IPS-20b (cell line): ENCODE measurements around the gene PIEZO1.

Source experiments
- H3K27ac ChIP-seq: one replicate; pipeline ENCODE4 v1.5.1; 2013; ENCODE audit warnings: low read length
- H3K27me3 ChIP-seq: 2 replicates; pipeline ENCODE4 v1.6.1; 2013; ENCODE audit warnings: mild to moderate bottlenecking, low read length, inconsistent platforms; ENCODE audit not compliant: insufficient read depth
- H3K36me3 ChIP-seq: 2 replicates; pipeline ENCODE4 v1.6.1; 2013; ENCODE audit warnings: low read depth, mild to moderate bottlenecking, inconsistent platforms, low read length, moderate library complexity; ENCODE audit not compliant: insufficient read depth
- H3K4me1 ChIP-seq: 2 replicates; pipeline ENCODE4 v1.6.1; 2013; ENCODE audit warnings: mild to moderate bottlenecking, control low read depth, inconsistent platforms, low read length, moderate library complexity; ENCODE audit not compliant: insufficient read depth
- H3K4me3 ChIP-seq: 2 replicates; pipeline ENCODE4 v1.5.1; 2013; ENCODE audit warnings: mild to moderate bottlenecking, low read length, inconsistent platforms
- H3K9ac ChIP-seq: 2 replicates; pipeline ENCODE4 v1.6.1; 2013; ENCODE audit warnings: low read depth, mild to moderate bottlenecking, inconsistent platforms, low read length, moderate library complexity
- H3K9me3 ChIP-seq: 2 replicates; pipeline ENCODE4 v1.6.1; 2013; ENCODE audit warnings: mild to moderate bottlenecking, low read depth, low read length, inconsistent platforms; ENCODE audit not compliant: insufficient read depth

PIEZO1 gene

DNA sequence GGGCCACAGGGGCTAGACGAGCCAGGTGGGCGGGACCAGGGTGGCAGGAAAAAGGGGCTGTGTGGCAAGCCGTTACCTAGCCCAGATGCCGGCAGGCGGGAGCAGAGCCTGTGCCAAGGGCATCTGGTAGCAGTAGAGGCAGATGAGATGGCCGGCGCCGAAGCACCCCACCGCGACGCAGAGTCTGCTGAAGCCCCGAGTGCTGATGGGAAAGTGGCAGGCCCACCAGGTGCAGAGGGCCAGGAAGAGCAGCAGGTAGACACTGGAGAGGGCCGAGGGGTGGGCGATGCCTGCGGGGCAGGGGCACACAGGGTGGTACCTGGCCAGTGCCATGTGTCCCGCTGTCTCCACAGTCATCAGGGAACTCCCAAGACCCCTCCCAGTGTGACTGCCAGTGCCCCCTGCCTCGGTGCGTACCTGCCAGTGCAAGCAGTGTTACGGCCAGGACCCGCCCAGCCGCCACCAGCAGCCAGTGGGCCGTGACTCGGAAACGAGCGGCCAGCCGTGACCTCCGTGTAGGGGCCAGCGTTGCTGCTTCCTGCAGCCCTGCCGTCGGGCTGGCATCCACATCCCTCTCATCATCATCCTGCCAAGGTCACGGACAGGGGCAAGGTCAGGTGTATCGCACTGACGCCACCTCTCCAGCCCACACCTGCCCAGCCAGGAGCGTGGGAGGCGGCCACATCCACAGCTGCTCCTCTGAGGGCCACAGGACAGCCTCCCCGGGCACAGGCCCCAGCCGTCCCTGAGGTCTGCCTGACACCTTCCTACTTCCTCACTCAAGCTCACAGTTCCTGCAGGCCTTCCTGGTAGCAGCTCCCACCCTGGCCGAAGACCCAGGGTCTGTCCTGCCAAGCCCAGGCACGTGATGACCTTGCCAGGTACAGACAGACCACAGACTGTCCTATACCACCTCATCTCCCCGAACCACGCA lies 46.6 kb downstream of the PIEZO1 start:
- H3K27me3 ChIP-seq = no peaks in the 10 kb centered on the region
- no peaks in the 10 kb centered on the region for H3K9me3 ChIP-seq
- no peak overlapping the region for H3K4me3 ChIP-seq
- H3K4me1 ChIP-seq = no peaks in the 10 kb centered on the region
- H3K36me3 ChIP-seq = no peaks in the 10 kb centered on the region
- no peak overlapping the region for H3K27ac ChIP-seq
- H3K9ac ChIP-seq = no peak overlapping the region

DNA sequence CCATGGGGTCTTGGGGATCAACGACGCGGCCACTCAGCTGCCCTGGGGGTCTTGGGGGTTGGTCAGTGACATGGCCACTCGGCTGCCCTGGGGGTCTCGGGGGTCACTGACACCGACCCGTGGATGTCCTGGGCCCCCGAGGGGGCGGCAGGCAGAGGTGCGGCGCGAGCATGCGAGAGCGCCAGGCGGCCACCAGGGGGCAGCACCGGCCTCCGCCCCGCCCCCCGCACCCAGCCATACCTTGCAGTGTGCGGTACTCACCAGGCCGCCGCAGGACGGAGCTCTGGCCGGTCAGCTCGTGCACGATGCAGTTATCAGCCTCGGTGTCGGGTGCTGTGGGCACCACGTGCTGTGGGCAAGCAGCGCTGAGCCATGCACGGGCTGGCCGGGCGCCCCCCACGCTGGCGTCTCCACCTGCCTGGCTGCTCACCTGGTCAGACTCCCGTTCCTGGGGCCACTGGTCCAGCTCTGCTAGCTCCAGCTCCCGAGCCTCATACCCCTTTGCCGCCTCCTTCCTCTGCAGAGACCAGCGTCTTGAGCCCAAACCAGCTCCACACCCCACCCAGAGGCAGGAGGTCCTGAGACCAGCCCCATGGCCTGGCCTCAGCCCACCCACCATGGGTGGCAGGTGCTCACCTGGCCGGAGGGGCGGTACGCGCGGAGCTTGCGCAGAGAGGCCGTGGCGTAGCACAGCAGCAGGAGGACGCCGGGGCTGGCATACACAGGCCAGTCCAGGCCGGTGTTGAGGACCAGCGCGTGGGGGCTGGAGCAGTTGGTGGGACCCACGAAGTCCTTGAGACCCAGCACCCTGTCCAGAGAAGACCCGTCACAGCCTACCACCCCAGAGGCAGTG lies 47.5 kb downstream of the PIEZO1 start:
- H3K36me3 ChIP-seq = no peaks in the 10 kb centered on the region
- no peak overlapping the region for H3K27ac ChIP-seq
- H3K9me3 ChIP-seq = no peaks in the 10 kb centered on the region

DNA sequence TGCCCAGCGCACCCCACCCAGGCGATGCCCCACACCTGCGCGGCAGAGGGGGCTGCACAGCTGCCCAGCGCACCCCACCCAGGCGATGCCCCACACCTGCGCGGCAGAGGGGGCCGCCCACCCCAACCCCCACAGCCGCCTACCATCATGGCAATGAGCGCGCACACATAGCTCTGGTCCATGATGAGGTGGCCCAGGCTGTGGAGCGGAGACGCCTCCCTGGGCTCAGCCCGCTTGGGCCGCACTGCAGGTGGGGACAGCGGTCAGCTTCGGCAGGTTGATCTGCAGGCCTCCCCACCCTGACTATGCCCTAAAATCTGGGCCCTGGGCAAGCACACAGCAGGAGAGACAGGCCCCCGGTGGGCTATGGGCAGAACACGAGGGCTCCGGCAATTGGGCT lies 48.5 kb downstream of the PIEZO1 start:
- Histone ChIP-seq H3K9me3 (no peaks in the 10 kb centered on the region), H3K4me1 (no peaks in the 10 kb centered on the region), H3K27ac (no peak overlapping the region), H3K9ac (no peak overlapping the region), H3K27me3 (no peaks in the 10 kb centered on the region), H3K4me3 (no peak overlapping the region), H3K36me3 (no peaks in the 10 kb centered on the region)

More for the DNA sequence above, 47.5 kb downstream of the PIEZO1 start:
- Histone ChIP-seq H3K27me3 (no peaks in the 10 kb centered on the region), H3K9ac (no peak overlapping the region), H3K4me1 (no peaks in the 10 kb centered on the region), H3K4me3 (no peak overlapping the region; the same call in 1 of the 2 replicates)

DNA sequence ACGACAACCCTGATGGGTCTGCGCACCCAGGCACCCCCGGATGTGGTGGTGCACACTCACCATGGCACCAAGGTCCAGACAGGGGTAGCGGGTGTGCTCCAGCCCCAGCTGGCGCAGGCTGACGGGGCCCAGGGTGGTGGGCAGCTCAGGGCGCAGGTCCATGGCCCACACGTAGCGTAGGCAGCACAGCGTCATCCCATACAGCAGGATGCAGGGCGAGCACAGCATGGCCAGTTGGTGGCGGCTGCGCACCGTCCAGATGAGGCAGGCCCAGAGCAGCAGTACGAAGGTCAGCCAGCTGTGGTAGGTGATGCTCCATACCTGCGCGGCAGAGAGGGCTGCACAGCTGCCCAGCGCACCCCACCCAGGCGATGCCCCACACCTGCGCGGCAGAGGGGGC lies 48.9 kb downstream of the PIEZO1 start:
- Histone ChIP-seq H3K27me3 (no peaks in the 10 kb centered on the region), H3K4me1 (no peaks in the 10 kb centered on the region), H3K36me3 (no peaks in the 10 kb centered on the region), H3K27ac (no peak overlapping the region), H3K9ac (no peak overlapping the region), H3K4me3 (no peak overlapping the region), H3K9me3 (no peaks in the 10 kb centered on the region)

DNA sequence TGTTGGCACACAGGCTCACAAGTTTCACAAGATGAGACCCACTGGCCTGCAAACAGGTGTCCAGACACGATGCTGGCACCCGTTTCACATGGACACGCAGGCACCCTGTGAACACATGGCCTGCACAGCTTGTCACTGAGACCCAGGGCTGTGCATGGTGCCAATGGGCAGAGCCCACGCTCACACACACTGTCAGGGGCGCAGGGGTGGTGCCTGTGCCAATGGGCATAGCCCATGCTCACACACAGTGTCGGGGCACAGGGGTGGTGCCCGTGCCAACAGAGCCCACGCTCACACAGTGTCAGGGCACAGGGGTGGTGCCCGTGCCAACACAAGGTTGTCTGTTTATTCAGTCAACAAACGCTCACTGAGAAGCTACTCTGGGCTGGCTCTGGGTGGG lies 49.4 kb downstream of the PIEZO1 start:
- Histone ChIP-seq H3K4me1 (no peaks in the 10 kb centered on the region), H3K27ac (no peak overlapping the region), H3K9ac (no peak overlapping the region), H3K27me3 (no peaks in the 10 kb centered on the region), H3K36me3 (no peaks in the 10 kb centered on the region), H3K4me3 (no peak overlapping the region), H3K9me3 (no peaks in the 10 kb centered on the region)

DNA sequence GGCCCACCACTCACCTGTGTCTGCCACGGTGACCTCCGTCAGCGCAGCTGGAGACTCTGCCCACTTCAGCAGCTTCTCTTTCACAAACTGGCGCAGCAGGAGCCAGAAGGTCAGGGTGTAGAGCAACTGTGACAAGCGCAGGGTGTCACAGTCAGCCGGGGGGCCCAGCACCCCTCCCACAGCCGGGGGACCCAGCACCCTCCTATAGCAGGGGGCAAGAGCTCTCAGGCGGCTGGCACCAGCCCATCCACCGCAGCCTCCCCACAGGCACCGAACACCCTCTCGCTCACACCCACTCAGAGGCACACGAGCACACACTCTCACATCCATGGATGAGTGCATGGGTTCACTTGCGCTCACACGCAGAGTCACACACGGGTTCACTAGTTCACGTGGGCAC lies 49.9 kb downstream of the PIEZO1 start:
- no peaks in the 10 kb centered on the region for H3K36me3 ChIP-seq
- H3K27ac ChIP-seq = no peak overlapping the region
- H3K27me3 ChIP-seq = no peaks in the 10 kb centered on the region
- no peaks in the 10 kb centered on the region for H3K4me1 ChIP-seq
- no peak overlapping the region for H3K4me3 ChIP-seq
- no peak overlapping the region for H3K9ac ChIP-seq
- H3K9me3 ChIP-seq = no peaks in the 10 kb centered on the region

DNA sequence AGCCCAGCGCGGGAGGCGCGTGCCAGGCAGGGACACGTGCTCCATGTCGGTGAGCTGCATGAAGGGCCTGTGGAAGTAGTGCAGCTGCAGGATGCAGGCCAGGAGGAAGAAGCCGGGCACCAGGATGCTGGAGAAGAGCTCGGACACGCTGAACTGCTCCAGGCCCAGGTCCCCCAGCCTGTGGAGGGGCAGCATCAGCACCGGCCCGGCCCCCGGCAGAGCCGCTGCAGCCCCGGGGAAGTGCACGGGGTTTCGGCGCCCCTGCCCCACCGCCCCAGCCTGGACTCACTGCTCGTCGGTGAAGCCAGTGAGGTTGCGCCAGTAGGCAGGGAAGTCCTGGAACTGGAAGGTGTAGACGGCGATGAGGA lies 50.7 kb downstream of the PIEZO1 start:
- no peaks in the 10 kb centered on the region for H3K27me3 ChIP-seq
- no peak overlapping the region for H3K27ac ChIP-seq
- no peak overlapping the region for H3K4me3 ChIP-seq
- no peaks in the 10 kb centered on the region for H3K9me3 ChIP-seq
- H3K4me1 ChIP-seq = no peaks in the 10 kb centered on the region
- H3K9ac ChIP-seq = no peak overlapping the region
- H3K36me3 ChIP-seq = no peaks in the 10 kb centered on the region

DNA sequence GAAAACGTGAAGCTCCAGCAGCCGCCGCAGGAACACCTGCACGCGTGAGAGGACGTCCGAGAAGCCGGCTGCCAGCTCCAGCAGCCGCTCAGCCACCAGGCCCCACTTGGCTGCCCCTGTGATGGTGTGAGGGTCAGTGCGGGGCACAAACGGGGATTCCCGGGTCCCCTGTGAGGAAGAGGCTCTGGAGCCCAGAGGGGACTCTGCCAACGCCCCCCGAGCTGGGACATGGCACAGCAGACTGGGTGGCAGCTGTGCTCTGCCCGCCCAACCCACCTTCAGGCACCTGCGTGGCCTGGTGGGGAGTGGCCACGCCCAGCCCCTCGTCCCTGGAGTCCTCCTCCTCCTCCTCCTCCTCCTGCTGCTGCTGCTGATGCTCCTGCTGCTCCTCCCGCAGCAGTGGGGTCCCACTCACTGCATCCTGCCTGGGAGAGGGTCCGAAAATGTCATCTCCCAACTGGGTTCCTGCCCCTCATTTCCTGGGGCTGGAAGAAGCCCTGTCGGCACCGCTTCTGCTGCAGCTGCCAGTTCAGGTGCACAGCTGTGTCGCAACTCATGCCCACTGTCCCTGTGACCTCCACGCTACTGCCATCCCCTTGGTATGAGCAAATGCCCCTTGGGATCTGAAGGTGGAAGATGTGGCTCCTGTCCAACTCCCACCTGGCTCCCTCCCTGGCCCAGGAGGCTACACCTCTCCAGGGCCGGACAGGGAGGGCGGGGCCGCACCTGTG lies 51.2 kb downstream of the PIEZO1 start:
- H3K27me3 ChIP-seq = no peaks in the 10 kb centered on the region
- H3K27ac ChIP-seq = no peak overlapping the region
- H3K9ac ChIP-seq = no peak overlapping the region
- no peaks in the 10 kb centered on the region for H3K36me3 ChIP-seq
- H3K4me1 ChIP-seq = no peaks in the 10 kb centered on the region
- no peak overlapping the region for H3K4me3 ChIP-seq
- no peaks in the 10 kb centered on the region for H3K9me3 ChIP-seq

DNA sequence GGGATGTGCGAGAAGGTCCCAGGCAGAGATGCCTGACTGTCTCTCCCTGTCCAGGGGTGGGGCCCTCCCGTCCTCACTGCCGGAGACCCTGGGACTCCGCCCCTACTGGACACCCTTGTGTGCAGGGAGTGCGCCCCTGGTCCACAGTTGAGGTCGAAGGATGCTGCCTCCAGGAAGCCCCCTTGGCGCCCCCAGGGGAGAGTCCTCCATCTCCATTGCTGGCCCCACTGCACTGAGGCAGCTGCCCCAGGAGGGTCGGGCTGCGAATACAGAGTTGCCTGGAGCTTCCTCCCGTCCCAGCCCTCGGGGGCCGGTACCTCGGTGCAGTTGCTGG lies 52.1 kb downstream of the PIEZO1 start:
- no peak overlapping the region for H3K9ac ChIP-seq
- no peaks in the 10 kb centered on the region for H3K36me3 ChIP-seq
- no peaks in the 10 kb centered on the region for H3K9me3 ChIP-seq
- no peak overlapping the region for H3K27ac ChIP-seq
- no peak overlapping the region for H3K4me3 ChIP-seq
- H3K27me3 ChIP-seq = no peaks in the 10 kb centered on the region
- H3K4me1 ChIP-seq = no peaks in the 10 kb centered on the region

DNA sequence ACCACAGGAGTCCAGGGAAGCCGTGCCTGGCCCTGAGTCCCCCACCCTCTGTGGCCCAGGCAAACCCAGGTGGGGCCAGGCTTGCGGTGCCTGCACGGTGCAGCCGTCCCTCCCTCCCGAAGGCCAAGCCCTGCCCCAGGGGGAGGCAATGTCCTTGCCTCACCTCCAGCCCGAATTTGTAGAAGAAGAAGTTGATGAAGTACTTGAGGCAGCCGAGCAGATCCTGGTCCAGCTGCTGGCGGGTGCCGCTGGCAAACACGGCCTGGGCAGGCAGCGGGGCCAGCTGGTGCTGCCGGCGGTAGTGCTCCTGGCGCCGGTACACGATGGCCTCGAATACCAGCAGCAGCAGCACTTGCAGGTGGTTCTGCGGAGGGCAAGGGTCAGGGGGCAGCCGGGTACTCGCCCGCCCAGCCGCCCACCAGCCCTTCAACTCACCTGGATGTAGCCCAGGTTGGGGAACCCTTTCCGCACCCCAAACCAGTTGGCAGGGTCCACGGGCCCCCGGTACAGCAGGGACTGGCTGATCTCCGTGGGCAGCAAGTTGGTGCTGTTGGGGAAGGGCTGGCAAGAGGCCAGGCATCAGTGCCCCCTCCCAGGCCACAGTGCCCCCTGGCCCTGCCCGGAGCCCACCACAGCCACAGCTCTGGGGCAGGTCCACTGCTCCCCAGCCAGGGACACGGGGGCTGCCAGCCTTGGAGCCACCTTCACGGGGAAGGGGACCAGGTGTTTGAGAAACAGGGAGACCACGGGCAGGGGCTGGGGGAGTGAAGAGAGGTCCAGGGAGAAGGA lies 52.7 kb downstream of the PIEZO1 start:
- Histone ChIP-seq H3K27me3 (no peaks in the 10 kb centered on the region), H3K9ac (no peak overlapping the region), H3K36me3 (no peaks in the 10 kb centered on the region), H3K27ac (no peak overlapping the region), H3K4me1 (no peaks in the 10 kb centered on the region), H3K4me3 (no peak overlapping the region), H3K9me3 (no peaks in the 10 kb centered on the region)

DNA sequence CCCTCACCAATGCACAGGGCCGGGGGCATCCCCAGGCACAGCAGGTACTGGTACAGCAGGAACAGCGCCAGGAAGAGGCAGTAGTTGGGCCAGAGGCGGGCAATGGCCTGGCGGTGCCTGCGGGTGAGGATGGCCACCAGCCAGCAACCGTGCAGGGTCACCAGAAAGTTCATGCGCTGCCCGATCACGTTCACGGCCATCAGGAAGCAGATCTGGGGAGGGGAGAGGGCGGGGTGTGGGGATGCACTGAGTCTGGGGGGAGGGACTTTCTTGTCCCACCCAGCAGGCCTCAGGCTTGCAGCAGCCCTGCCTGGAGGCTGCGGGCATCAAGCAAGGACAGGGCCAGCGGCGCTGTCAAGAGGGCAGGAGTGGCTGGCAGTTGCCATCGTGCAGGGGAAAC lies 53.3 kb downstream of the PIEZO1 start:
- Histone ChIP-seq H3K27me3 (no peaks in the 10 kb centered on the region), H3K36me3 (no peaks in the 10 kb centered on the region), H3K9ac (no peak overlapping the region), H3K9me3 (no peaks in the 10 kb centered on the region), H3K4me3 (no peak overlapping the region), H3K27ac (no peak overlapping the region), H3K4me1 (no peaks in the 10 kb centered on the region)
